ENCODE measurements around the gene CPVL.

CPVL gene

DNA sequence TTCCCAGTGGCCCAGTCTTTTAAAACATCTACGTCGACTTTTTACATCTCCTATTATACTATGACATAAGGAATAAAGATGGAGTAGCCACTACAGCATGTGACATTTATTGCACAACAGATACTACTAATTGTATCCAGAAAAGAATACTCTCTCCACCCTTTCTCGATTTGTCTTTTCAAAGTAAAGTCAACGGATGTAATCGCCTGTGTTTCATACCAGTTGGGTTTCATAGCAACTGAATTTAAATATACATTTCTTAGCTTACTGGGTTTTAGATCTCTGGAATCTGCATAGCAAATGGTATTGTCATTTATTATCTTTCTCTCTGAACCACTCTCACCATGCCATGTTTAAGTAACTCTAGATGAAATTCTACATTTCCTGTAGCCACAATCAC, 101.8 kb downstream of the CPVL start:
- no peak for DNase-seq (ENCODE audit: low read depth in 2 of 2)

DNA sequence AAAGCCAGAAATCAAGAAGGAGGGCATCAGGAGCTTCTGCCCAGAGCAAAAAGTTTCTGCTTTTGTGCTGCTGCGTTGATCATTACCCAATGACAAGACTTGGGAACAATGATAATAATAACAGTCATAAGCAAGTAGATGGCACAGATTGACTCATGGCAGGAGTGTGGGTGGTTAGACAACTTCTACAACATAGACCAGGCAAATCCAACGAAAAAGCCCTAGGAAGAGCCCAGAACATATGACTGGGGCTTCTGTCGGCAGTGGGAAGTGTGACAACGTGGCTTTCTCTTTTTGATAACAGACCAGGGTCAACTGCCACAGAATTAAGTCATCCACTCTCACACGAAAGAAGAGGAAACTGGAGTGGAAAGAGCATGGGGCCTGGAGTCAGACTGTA, 102.8 kb downstream of the CPVL start:
- no peak for DNase-seq (ENCODE audit: low read depth in 2 of 2)

DNA sequence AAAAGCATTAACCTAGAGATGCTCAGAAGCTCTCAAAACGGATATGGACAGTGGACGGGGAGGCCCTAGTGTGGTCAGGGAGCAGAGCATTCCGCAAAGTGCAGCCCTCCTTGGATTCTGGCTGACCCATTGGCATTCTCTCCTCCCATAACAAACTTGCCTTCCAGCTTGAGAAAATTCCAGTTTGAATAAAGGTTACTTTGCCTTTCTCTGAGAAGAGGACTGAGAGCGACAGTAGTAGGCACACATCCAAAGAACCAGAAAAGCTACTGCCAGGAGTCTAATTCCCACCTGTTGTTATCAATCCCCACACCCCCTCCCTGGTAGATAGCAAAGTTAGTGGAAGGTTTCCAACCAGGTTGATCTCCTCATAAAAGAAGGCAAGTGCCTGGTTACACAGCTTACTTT, 103.5 kb downstream of the CPVL start:
- DNase-seq (ENCODE audit: low read depth in 2 of 2) = no peak

DNA sequence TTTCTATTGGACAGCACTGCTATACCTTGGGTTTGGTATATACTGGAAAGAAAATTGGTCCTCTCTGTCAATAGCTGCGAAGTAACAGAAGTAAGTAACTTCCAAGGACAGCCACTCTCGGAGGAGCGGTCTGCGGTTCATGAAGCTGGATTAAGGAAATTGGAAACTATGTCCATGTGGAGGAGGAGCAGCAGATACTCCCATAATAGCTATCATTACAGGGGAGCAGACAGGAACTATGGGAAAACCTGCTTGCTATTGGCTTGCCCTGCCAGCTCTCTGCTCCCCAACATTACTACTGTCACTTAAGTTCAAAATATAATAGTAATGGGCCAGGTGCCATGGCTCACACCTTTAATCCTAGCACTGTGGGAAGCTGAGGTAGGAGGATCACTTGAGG, 104.3 kb downstream of the CPVL start:
- no peak for DNase-seq (ENCODE audit: low read depth in 2 of 2)

DNA sequence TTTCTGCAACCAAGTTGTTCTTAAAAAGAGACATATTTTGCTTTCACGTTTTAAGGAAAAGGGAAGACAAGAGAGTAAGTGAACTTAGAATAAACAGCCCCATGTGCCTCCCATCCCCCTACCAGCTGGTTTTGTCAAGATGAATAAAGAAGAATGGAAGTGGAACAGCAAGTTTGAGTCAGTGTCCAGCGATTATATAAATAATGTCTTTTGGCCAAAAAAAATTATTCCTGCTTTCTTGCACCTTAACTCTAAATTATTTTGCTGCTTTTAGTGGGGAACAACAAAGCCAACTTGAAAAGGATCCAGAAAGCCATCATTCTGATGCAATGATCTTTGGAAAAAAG, 105.8 kb downstream of the CPVL start:
- DNase-seq (ENCODE audit: low read depth in 2 of 2) = no peak

DNA sequence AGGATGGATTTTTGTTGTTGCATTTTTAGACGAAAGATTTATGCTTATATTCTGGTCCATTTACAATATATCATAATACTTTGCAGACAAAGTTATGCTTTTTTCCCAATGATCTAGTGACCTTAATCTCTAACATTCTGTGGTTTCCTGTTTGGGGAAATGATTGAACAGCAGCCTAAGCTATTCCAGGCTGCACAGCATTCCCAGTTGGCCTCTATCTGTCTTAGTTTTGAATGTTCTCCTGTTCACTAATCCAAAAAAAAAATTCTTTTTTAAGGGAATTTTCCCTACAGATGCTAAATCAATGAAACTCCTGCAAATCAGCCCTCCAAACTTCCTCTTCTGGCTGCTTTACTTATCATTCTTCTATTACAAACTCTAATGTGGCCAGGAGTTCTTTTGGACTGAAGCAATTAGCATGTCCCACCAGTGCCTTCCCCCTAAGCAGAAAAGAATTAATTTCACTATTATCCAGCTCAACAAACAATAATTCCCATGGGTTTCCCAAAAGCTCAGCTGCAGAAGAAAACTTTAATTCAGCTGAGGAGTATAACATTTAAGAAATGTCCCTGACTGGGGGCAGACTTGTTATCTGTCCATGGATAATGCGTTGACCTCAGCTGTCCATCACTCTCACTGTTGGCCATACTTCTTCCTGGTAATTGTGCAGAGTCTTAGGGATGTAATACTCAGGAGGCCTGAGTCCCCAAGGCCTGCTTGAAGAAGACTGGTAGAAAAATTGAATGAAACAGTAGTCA, 106.3 kb downstream of the CPVL start:
- DNase-seq (ENCODE audit: low read depth in 2 of 2) = no peak

DNA sequence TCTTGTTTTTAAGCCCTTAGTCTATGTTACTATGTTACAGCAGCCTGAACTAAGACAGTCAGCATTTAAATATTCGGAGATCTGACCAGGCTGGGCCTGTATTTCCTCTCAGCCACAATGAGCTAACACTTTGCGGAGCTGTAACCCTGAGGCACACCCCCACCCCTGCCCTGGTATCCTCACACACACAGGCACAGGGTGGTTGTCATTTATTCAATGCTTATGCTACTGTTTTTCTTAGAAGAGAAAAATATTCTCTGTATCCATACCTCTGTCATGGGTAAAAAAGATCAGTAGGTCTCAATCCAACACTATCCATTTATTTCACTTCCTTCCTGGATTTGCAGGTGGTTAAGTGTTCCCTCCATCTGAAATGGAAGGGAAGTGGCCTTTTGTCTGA, 107.9 kb downstream of the CPVL start:
- no peak for DNase-seq (ENCODE audit: low read depth in 2 of 2)

DNA sequence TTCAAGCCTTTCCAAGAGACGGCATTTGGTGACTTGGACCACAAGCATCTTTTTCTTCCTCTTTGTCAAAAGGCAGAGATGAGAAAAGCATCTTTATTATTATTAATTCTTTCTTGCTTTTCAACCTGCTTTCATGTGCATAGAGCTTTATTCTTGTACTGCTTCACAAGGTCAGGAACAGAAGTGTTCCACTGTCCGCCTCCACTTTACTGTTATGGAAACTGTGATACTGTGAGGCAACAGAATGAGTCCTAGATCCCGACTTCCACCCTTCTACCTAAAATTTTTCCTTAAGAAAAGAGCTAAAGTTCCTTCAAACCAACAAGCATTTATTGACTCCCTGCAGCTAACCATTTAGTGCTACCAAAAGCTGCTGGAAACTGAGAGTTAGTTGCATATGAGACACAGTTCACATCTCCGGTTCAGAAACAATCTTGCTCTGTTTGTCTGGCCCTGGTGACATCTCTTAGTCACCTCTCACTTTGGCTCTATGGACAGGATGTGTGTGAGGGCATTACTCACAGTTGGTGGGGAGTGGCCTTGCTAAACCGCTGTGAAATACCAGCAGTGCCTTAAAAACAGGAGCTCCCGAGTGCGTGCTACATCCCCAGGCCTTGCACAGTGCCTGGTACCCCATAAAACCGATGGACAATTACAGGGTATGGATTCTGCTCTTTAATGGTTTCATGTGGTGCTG, 111.1 kb downstream of the CPVL start:
- no peak for DNase-seq (ENCODE audit: low read depth in 2 of 2)

DNA sequence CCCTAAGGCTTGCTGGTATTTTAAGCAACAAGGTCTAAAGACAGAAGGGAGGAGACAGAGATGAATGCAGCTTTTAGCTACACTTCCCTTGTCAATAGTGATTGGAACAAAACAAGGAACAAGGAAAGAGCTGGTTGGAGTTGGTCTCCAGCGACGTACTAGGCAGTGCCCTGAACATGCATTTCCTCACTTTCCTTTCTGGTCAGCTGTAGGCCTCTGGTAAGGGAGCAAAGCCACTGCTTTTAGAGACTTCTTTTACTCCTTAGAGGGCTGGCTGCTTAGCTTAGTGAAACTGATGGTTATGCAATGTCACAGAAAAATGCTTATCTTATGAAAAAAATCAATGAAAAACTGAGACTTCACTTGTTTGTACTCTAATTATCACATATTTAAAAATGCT, 112.8 kb downstream of the CPVL start:
- no peak for DNase-seq (ENCODE audit: low read depth in 2 of 2)

DNA sequence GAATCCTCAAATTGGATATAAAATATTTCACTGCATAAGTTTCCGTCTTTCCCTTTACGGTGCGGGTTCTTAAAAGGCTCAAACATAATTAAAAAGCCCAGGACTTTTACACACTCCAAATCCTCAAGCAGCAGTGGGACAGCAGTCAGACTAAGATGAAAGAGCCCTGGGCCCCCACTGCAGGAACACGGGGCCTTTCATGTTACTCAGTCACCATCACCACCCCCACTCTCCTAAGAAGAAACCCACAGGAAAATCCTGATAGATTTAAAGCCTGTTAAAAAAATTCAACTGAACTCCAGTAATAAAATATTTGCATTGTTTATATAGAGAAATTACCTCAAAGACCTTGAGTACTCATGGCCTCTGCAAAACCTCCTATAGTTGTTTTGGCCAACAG, 114.2 kb downstream of the CPVL start:
- DNase-seq (ENCODE audit: low read depth in 2 of 2) = no peak

DNA sequence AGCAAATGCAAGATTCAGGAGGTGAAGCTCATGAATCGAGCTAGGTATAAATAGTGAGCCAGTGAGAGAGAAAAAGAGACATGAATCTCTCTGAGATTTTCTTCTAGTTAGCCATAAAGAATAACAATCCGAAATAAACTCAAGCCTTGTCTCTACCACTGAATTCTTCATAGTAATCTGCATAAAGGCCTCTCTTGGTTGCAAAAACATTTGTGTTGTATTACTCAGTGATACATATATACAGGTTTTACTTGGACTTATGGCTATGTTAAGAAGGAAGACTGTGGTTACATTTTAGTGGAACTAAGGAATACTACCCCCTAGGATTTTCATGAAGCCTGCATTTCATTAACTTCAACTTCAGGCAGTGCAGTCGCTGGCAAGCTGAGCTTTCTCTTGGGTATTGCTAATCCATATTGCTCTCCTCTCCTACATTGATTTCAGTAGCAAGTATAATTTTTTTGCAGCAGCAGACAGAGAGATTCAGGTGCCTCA, 115.5 kb downstream of the CPVL start:
- DNase-seq (ENCODE audit: low read depth in 2 of 2) = no peak

DNA sequence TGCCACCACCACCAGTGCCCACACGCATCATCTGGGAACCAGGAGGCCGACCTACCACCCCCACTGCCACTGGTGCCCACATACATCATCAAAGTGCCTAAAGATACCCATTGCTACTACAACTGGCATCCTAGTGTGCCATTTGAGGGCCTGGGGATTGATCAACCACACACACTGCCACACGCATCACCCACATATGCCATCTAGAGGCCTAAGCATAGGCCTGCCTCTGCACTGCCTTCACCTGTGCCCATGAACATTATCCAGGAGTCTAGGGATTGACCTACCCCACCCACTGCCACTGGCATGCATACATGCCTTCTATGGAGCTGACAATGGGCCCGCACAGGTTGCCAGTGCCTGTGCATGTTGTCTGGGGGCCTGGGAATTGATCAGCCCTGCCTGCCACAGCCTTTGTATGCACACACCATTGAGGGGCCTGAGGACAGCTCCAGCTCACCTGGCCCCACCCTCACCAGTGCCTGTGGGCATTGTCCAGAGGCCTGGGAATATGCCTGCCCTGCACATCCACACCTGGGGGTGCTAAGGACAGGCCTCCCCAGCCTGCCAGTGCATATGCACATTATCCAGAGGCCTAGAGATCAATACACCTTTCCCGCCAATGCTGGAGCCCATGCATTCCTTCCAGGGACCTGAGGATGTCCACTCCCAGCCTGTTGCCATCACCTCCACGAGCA, 123.9 kb downstream of the CPVL start:
- DNase-seq (ENCODE audit: low read depth in 2 of 2) = no peak

DNA sequence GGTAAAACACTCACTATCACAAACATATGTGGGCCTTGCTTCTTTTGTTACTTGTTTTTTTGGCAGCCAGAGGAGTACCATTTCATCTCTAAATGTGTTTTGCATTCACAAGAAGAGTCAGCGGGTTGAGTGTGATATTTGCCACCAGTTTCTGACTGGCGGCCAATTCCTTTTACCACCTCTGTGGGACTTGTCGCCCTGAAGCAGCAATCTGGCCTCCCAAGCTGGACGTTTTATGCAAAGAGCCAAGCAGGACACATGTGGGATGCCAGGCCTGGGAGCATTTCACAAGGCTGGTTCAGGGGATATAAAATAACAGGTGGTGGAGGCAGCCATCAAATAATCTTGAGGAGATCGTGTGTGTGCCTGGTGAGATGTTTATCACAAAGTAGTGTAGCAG, 126.4 kb downstream of the CPVL start:
- DNase-seq (ENCODE audit: low read depth in 2 of 2) = no peak

DNA sequence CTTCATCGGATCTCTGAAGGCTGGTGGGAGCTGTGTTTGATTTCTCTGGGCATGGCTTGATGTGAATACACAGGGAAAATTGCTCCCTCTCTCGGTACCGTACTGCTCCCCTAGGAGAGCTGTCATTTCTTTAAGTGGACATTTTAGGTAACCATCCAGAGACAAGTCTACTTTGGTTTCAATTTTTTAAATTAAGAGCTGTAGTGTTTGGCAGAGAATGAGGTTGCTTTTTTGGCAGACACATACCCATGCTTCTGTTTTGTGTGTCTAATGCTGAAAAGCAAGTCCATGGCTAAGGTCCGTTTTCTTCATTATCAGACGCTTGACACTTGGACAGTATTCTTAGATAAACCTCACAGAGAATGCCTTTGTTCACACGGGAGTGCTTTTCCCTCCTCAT, 127.0 kb downstream of the CPVL start:
- DNase-seq (ENCODE audit: low read depth in 2 of 2) = no peak

DNA sequence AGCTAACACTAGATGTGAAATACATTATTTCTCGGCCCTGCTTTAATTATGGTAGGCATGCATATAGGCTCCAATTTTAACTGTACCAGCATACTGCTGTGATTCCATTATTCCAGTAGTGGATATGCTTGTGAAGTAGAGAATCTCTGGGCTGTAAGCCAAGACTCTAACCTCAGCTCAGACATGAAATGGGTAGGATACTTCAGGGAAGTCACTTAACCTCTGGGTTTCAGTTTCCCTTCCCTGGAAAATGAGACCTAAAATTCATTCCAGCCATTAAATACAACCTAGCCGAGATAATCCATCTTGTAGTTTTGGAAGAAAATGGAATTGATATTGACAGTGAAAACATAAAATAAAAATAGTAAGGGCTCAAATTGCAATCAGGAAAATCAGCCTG, 128.6 kb downstream of the CPVL start:
- no peak for DNase-seq (ENCODE audit: low read depth in 2 of 2)

DNA sequence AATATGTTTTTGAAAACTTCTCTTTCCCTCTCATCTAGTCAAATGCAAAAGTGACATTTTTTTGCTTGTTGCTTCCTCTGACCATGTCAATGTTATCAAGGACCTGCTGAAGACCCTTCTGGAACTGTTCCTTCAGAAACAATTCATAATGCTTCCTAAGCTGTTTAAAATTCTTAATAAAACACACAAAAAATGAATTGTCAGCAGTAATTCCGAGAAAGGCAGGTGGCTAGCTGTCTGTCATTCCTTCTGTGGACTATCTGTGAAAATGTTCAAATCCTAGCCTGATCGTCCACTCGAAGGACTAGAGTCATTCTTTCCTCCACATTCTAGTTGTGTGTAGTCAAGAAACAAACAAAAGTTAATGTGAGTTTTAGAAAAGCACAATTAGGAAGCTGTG, 131.6 kb downstream of the CPVL start:
- no peak for DNase-seq (ENCODE audit: low read depth in 2 of 2)

DNA sequence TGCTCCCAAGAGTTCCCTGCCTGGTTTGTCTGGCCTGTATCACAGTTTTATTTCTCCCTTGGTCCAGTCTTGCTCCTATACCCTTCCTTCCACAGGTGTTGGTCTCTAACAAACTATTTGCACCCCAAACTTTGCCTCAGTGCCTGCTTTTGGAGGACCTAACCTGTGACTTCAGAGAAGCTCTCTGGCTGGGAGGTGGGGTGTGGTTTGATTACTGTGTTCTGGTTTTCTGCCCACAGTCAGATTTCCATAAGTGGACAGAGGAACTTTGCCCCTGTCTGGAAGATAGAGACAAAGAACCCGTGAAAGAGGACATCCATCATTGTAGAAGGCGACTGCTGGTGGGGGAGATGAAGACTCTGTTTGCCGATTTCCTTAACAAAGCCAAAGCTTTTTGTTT, 132.4 kb downstream of the CPVL start:
- no peak for DNase-seq (ENCODE audit: low read depth in 2 of 2)

DNA sequence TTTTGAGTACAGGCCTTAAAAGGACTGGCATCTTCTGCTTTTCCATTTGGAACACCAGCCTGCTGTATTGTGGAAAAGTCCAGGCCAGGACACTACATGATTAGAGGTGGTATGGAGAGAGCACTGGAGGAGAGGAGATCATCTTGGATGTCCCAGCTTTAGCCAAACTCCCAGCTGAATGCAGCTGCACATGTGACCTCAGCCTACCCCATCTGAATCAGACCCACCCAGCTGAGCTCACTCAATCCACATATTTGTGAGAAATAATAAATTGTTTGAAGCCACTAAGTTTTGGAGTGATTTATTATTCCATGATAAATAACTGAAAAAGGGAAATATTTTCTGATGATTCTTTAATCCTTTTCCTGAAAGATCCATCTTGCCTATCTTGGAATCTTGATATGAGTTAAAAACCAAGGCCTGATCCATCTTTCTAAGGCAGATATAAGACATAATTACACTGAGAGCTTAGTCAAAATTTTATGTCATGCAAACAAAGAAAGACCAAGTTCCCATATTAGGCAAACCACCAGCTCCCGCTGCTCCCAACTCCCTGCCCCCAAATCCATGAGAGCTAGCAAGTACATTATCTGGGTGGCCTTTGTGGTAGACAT, 133.1 kb downstream of the CPVL start:
- no peak for DNase-seq (ENCODE audit: low read depth in 2 of 2)

DNA sequence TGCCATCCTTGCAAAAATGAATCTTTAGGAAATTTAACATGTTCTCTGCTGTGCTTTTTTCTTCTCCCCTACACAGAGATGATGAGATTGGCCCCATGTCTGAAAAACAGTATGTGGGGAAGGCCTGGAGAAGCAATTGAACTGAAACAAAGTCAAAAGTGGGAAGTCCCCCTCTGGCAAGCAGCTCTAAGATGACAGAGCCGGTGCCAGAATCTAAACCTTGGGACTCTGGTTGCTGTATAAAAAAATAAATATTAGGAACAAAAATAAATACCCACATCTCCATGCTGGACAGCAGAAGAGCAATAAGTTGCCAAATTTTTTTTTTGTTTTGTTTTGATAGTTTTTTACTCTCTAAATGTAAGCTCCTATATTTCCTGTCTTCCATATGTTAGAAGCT, 136.4 kb downstream of the CPVL start:
- no peak for DNase-seq (ENCODE audit: low read depth in 2 of 2)

DNA sequence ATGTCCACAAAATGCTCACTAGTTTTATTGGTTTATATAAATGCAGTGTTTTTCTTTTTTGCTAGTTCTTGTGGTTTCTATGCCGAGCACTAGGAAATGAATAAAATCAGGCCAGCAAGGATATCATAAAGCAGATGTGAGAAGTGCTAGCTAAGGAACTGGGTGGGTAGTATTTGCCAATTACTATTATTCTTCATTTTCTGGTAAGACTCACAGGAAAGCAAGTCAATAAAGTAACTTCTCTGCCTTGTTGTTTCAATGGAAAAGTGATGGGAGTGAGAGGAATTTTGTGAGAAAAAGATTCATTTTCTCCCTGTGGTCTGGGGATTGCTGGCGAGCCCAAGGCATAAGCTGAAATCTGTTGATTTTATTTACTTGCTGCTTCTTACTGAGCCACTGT, 137.7 kb downstream of the CPVL start:
- DNase-seq (ENCODE audit: low read depth in 2 of 2) = no peak

DNA sequence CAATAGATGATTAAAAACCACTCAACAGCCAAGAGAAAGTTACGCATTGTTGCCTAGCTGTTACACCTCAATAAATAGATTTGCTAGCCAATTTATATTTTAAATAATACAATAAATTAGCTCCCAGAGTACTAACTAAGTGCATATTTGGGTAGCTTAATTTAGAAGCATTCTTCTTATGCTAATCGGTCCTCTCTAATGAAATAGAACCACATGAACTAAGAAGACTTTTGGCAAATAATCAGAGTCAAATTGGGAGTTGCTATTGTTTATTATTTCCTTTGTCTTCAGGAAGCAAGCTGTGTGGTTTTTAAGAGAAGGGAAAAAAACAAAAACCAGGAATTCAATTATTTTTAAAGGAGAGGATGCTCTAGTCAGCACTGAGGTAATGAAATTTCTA, 139.2 kb downstream of the CPVL start:
- no peak for DNase-seq (ENCODE audit: low read depth in 2 of 2)

DNA sequence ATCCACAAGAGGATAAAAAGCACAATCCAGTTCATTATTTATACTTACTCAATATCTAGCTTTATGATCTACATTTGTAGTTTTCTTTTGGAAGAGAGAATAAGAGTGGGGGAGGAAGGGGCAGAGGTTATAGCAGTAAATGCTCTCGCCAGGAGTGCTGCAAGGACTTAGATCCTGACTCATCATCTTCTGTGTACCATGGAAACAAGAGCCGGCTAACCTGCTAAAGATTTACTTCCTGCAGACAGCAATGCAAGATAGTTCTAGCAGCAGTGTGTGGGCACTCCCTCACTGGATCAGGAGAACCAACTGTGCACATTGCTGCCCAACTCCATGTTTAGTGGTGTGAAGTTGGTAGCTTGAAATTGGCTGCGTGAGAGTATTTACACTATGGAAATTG, 140.5 kb downstream of the CPVL start:
- DNase-seq (ENCODE audit: low read depth in 2 of 2) = no peak

DNA sequence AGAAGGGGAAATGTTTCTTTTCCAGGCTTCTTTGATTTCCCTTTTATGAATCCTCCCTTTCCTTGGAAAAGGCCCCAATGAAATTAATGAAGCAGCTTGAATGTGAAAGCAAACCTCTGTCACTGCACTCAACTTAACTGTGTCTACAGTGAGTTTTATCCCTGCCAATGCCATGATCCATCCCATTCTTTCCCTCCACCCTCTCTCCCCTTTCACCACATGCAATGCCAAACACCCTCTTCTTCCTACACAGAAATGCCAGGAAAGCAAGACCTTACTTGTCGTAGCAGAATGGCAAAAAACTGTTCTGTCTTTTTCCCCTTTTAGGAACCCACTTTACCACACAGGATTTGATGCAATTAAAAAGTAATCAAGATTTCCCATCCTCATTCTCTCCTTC, 140.9 kb downstream of the CPVL start:
- DNase-seq (ENCODE audit: low read depth in 2 of 2) = no peak

Data from stimulated activated CD8-positive, alpha-beta memory T cell treated with anti-CD3 and anti-CD28 coated beads, Interleukin-7, amount 100 ng/mL, for 1 hour (primary cell).